Thyroid gland (tissue), 4 donors: ENCODE results near the gene CHGA.

Experiments used
- POLR2A ChIP-seq, 2 donors: fragments of 450-650 bp; IDR thresholded peaks; one replicate each; pipeline ENCODE4 v1.6.1; 2017; ENCODE audit warnings: antibody characterized with exemption in 2 of 2, mild to moderate bottlenecking in 2 of 2, moderate library complexity in 1 of 2
- TF ChIP-seq, protein P1 (sequence below), 6 experiments: fragments of 200-600 bp in 3 of 6; fragments of 450-650 bp in 3 of 6; sonication (generic) in 3 of 6; IDR thresholded peaks; one replicate each; pipeline ENCODE4 v1.5.1; 2016 to 2019; ENCODE audit warnings: antibody characterized with exemption in 6 of 6, mild to moderate bottlenecking in 2 of 6, inconsistent platforms in 1 of 6, moderate library complexity in 1 of 6

DNA sequence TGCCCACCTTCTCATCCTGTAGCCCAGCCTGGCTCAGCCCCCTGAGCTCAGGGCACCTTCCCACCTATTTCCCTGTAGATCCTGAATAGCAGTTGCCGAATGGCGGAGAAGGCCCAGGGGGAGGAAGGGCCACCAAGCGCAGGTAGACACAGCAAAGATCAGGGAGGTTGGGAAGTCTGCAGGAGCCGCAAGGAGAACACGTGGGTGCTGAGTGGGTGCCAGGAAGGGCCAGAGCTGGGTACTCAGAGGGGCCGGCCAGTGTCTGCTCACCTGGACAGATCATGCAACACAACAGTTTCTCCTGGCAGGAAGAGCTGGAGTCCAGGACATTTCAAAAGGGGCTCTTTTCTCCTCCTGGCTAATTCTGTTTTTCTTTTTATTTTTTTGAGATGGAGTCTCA, 30.6 kb downstream of the CHGA start:
- TF ChIP-seq, protein P1, sequence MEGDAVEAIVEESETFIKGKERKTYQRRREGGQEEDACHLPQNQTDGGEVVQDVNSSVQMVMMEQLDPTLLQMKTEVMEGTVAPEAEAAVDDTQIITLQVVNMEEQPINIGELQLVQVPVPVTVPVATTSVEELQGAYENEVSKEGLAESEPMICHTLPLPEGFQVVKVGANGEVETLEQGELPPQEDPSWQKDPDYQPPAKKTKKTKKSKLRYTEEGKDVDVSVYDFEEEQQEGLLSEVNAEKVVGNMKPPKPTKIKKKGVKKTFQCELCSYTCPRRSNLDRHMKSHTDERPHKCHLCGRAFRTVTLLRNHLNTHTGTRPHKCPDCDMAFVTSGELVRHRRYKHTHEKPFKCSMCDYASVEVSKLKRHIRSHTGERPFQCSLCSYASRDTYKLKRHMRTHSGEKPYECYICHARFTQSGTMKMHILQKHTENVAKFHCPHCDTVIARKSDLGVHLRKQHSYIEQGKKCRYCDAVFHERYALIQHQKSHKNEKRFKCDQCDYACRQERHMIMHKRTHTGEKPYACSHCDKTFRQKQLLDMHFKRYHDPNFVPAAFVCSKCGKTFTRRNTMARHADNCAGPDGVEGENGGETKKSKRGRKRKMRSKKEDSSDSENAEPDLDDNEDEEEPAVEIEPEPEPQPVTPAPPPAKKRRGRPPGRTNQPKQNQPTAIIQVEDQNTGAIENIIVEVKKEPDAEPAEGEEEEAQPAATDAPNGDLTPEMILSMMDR (IDR thresholded peaks at IDR 0.05), result no peak
- no peak for TF ChIP-seq POLR2A (IDR thresholded peaks at IDR 0.05)
